ENCODE data around the gene CPED1. TPM values are rescaled to one million over a fixed set of nuclear protein-coding genes. Genes with fewer than 3 reads are reported as not detected.

CPED1 gene
- total RNA-seq, 3 donors from 2014 or later (not counting 1 experiment from before 2014, with no cell fraction given): 0.50 to 1.3 (median 0.96) TPM

DNA sequence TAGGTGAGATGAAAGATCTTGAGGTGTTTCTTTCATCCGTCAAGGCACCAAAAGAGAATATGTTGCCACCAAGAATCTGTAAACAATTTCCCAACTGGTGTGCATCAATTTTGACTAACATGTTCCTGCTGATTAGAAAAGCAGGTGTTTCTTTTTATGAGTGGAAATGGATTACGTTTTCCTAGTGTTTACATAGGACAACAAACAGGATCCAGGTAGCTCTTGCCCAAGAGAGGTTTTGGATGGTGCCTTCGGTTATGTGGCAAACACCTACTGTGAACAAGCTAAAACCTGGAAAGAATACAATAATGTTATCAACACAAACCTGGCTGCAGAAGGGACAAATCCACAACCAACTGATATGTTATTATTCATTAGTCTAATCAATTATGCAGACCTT, 286.7 kb downstream of the CPED1 start:
- H3K4me1 ChIP-seq (ENCODE audit: control insufficient read depth, insufficient read depth, low read length): no peaks in the 10 kb centered on the region
- H3K36me3 Mint-ChIP-seq: no peaks in the 10 kb centered on the region
- intact Hi-C loops (cut with micrococcal nuclease): no loop called here

DNA sequence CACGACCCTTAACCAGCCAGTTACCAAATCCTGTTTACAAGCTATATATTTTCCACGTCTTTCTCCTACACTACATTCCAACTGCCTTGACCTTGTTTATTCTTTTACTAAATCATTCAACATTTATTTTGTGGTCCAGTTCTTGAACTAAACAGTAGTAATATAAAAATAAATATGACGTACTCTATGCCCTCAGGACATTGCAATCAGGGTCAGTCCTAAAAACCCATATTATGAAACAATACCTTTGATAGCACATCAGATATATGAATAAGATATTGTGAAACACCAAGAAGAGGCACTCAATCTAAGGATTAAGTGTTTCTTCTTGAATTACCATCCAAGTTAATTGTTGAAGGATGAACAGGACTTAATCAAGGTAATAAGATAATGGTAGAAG, 287.8 kb downstream of the CPED1 start:
- H3K27me3 Mint-ChIP-seq (ENCODE audit: low read depth in 2 of 2): peaks cover 0 to 7% of the 10 kb centered on the region in 2 donors
- Histone ChIP-seq H3K27me3 (ENCODE audit: control insufficient read depth, insufficient read depth, low read length) (no peaks in the 10 kb centered on the region), H3K9me3 (ENCODE audit: control insufficient read depth, insufficient read depth, low read length) (no peaks in the 10 kb centered on the region), H3K36me3 (ENCODE audit: control insufficient read depth, insufficient read depth, low read length) (no peaks in the 10 kb centered on the region), H3K4me3 (ENCODE audit: low read length) (no peak overlapping the region), H3K27ac (ENCODE audit: low read length) (no peak overlapping the region), H3K4me1 (ENCODE audit: control insufficient read depth, insufficient read depth, low read length) (no peaks in the 10 kb centered on the region)
- TF ChIP-seq, protein P1, sequence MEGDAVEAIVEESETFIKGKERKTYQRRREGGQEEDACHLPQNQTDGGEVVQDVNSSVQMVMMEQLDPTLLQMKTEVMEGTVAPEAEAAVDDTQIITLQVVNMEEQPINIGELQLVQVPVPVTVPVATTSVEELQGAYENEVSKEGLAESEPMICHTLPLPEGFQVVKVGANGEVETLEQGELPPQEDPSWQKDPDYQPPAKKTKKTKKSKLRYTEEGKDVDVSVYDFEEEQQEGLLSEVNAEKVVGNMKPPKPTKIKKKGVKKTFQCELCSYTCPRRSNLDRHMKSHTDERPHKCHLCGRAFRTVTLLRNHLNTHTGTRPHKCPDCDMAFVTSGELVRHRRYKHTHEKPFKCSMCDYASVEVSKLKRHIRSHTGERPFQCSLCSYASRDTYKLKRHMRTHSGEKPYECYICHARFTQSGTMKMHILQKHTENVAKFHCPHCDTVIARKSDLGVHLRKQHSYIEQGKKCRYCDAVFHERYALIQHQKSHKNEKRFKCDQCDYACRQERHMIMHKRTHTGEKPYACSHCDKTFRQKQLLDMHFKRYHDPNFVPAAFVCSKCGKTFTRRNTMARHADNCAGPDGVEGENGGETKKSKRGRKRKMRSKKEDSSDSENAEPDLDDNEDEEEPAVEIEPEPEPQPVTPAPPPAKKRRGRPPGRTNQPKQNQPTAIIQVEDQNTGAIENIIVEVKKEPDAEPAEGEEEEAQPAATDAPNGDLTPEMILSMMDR (IDR thresholded peaks at IDR 0.05): no peak
- intact Hi-C loops (cut with micrococcal nuclease): no loop called here
- no peak overlapping the region for H3K4me3 Mint-ChIP-seq
- WGBS (ENCODE audit: insufficient coverage): 86% methylated on average over 2 of the region's 3 CpGs
- H3K9me3 Mint-ChIP-seq: no peaks in the 10 kb centered on the region
- no peaks in the 10 kb centered on the region for H3K4me1 Mint-ChIP-seq
- no peak overlapping the region for H3K27ac Mint-ChIP-seq
- ATAC-seq (no peak), DNase-seq (no peak)
- no peaks in the 10 kb centered on the region for H3K36me3 Mint-ChIP-seq

More for the DNA sequence above, 286.7 kb downstream of the CPED1 start:
- 88% methylated on average over 3 of the region's 3 CpGs for WGBS (ENCODE audit: insufficient coverage)
- Mint-ChIP-seq H3K9me3 (no peaks in the 10 kb centered on the region), H3K4me1 (no peaks in the 10 kb centered on the region), H3K27ac (no peak overlapping the region), H3K27me3 (ENCODE audit: low read depth in 2 of 2) (peaks cover 0 to 7% of the 10 kb centered on the region in 2 donors), H3K4me3 (no peak overlapping the region)
- DNase-seq: no peak
- H3K27ac ChIP-seq (ENCODE audit: low read length): no peak overlapping the region
- no peaks in the 10 kb centered on the region for H3K9me3 ChIP-seq (ENCODE audit: control insufficient read depth, insufficient read depth, low read length)
- no peak for ATAC-seq
- H3K36me3 ChIP-seq (ENCODE audit: control insufficient read depth, insufficient read depth, low read length): no peaks in the 10 kb centered on the region
- H3K27me3 ChIP-seq (ENCODE audit: control insufficient read depth, insufficient read depth, low read length): no peaks in the 10 kb centered on the region
- TF ChIP-seq, protein P1 (IDR thresholded peaks at IDR 0.05): no peak
- no peak overlapping the region for H3K4me3 ChIP-seq (ENCODE audit: low read length)

DNA sequence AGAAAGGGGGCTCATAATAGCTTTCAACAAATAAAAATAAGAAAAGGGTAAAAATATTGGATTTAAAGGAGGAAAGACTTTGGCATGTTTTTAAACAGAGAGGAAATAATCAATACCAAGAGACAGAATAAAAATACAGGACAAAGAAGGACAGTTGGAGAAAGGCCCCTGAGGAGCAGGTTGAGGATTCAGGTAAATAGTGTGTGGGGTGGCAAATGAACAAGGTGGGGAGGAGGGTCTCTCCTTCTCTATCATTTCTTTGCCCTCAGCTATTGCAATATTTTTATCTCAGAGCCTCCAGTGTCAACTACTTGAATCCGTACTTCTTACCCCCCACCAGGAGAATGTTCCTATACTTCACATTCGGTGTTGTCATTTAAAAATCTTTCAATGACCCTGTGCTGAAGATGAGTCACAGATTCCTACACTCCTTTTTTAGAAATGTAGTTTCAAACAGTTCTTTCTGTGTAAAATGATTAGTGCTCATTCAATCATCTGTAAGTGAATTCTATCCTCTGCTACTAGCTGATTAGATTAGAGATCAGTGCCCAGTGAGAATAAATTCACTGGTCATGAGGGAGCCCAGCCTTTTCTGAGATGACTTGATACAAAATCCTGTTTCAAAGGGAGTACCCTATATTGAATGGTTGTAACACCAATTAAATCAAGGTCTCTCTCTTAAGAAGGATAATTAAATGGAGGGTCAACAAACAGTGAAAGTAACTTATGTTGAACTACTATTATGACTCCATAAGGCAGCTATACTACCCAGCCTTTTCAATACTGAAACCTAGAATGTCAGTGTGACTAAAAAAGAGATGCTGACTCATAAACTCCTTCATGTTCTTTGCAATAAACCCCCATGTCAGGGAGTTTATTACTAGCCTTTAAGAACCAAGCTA, 289.9 kb downstream of the CPED1 start:
- H3K9me3 Mint-ChIP-seq: no peaks in the 10 kb centered on the region
- peaks cover 0 to 7% of the 10 kb centered on the region in 2 donors for H3K27me3 Mint-ChIP-seq (ENCODE audit: low read depth in 2 of 2)
- WGBS (ENCODE audit: insufficient coverage): 64% methylated on average over 2 of the region's 2 CpGs
- H3K4me1 ChIP-seq (ENCODE audit: control insufficient read depth, insufficient read depth, low read length): no peaks in the 10 kb centered on the region
- TF ChIP-seq, protein P1 (IDR thresholded peaks at IDR 0.05): no peak
- DNase-seq: no peak
- no peak overlapping the region for H3K27ac ChIP-seq (ENCODE audit: low read length)
- no peaks in the 10 kb centered on the region for H3K27me3 ChIP-seq (ENCODE audit: control insufficient read depth, insufficient read depth, low read length)
- intact Hi-C loops (cut with micrococcal nuclease): no loop called here
- no peak overlapping the region for H3K4me3 ChIP-seq (ENCODE audit: low read length)
- H3K4me3 Mint-ChIP-seq: no peak overlapping the region
- H3K4me1 Mint-ChIP-seq: no peaks in the 10 kb centered on the region
- ATAC-seq: no peak
- no peaks in the 10 kb centered on the region for H3K9me3 ChIP-seq (ENCODE audit: control insufficient read depth, insufficient read depth, low read length)
- no peak overlapping the region for H3K27ac Mint-ChIP-seq
- no peaks in the 10 kb centered on the region for H3K36me3 Mint-ChIP-seq
- H3K36me3 ChIP-seq (ENCODE audit: control insufficient read depth, insufficient read depth, low read length): no peaks in the 10 kb centered on the region

Data from natural killer cell (primary cell).